ENCODE measurements around the gene SCT. TPM values are rescaled to one million over a fixed set of nuclear protein-coding genes. Genes with fewer than 3 reads are reported as not detected.

Gene SCT
- total RNA-seq, 2 donors from 2014 or later: not detected

DNA sequence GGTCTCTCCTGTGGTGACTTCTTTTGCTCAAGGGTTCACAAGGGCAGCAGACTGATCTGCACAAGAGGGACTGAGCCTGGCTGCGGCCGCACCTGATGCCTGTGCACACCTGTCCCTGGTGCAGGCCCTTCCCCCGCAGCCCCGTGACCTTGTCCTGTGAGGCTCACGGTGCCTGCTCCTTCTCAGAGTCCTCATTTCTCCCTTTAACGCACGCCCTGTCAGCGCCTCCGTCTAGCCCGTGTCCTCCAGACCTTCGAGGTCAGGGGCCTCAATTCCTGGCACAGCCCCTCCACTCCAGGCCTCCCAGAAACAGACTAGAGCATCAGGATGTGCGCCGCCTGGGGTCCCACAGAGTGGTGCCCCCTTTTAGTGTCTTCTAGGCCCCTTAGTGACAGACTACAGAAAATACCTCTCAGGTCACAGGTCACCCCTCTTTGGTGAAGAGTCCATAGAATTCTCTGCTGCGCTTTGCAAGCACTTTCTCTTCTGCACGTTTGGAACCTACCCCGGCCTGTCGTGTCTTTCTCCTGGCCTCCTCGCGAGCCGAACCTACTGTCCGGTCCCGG is 9.0 kb upstream of the SCT start:
- Mint-ChIP-seq H3K9me3 (no peaks in the 10 kb centered on the region), H3K27ac (peak overlapping the region in 1 of 2 donors; percentile 29), H3K36me3 (peaks cover 0 to 4% of the 10 kb centered on the region in 2 donors)
- ATAC-seq (no peak), DNase-seq (ENCODE audit: low spot score in 2 of 2) (no peak)

DNA sequence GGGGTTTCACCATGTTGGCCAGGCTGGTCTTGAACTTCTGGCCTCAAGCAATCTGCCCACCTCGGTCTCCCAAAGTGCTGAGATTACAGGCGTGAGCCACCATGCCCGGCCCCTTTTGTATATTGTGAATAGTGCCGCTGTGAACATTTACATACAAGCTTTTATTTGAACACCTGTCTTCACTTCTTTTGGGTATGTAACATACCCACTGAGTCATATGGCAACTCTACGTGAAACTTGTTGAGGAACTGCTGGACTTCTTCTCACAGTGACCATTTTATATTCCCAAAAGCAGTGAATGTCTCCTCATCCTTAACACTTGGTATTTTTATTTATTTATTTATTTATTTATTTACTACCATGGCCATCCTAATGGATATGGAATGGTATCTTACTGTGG is 3.9 kb upstream of the SCT start:
- no peaks in the 10 kb centered on the region for H3K9me3 Mint-ChIP-seq

DNA sequence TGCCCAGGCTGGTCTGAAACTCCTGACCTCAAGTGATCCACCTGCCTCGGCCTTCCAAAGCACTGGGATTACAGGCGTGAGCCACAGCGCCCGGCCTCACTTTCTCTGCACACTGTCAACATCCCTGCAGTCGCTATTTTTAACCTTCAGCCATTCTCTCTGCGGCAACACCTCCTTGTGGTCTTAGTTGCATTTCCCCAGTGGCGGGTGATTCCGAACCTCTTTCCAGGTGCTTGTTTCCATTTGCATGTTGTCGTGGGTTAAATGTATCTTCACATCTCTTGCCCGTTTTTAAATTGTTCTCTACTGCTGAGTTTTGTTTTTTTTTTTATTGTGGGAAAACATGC is 2.2 kb upstream of the SCT start:
- DNase-seq (ENCODE audit: low spot score in 2 of 2): no peak
- peak; percentile 39 to 60 for ATAC-seq
- peaks cover 10 to 12% of the 10 kb centered on the region in 2 donors for H3K36me3 Mint-ChIP-seq
- peak overlapping the region in 1 of 2 donors; percentile 83 for H3K27ac Mint-ChIP-seq
- no peaks in the 10 kb centered on the region for H3K9me3 Mint-ChIP-seq

More for the DNA sequence above, 3.9 kb upstream of the SCT start:
- peaks cover 10 to 12% of the 10 kb centered on the region in 2 donors for H3K36me3 Mint-ChIP-seq
- no peak overlapping the region for H3K27ac Mint-ChIP-seq
- DNase-seq (ENCODE audit: low spot score in 2 of 2) (no peak), ATAC-seq (no peak)

DNA sequence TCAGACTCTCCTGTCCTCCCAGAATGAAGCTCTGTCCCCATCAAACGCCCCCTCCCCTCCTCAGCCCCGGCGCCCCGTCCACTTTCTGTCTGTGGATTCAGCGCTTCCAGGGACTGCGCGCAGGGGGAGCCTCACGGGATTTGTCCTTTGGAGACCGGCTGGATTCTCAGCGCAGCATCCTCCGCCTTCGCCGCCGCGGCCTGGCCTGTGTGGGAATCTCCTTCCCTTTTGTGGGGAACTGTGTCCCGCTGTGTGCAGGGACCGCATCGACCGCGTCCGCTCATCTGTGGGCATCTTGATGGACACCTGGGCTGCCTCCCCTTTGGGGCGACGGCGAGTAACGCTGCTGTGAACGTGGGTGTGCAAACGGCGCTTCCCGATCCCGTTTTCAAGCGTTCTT is 1.1 kb upstream of the SCT start:
- peaks cover 10 to 12% of the 10 kb centered on the region in 2 donors for H3K36me3 Mint-ChIP-seq
- H3K27ac Mint-ChIP-seq: peak overlapping the region in 1 of 2 donors; percentile 83
- H3K9me3 Mint-ChIP-seq: no peaks in the 10 kb centered on the region
- DNase-seq (ENCODE audit: low spot score in 2 of 2) (no peak), ATAC-seq (no peak)

DNA sequence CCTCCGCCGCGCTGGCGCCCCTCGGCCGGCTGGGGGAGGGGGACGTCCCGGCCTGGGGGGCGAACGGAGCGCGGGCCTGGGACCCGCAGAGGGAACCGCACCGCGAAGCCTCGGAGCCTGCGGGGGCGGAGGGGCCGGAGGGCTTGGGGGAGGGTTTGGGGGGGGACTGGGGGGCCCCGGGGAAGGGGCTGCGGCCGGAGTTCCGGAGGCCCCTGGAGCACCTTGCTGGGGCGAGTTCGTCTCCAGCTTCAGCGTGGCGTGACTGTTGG is 261 bp upstream of the SCT start:
- ATAC-seq (no peak), DNase-seq (ENCODE audit: low spot score in 2 of 2) (no peak)
- H3K27ac Mint-ChIP-seq: no peak overlapping the region
- no peaks in the 10 kb centered on the region for H3K9me3 Mint-ChIP-seq
- H3K36me3 Mint-ChIP-seq: peaks cover 10 to 12% of the 10 kb centered on the region in 2 donors

DNA sequence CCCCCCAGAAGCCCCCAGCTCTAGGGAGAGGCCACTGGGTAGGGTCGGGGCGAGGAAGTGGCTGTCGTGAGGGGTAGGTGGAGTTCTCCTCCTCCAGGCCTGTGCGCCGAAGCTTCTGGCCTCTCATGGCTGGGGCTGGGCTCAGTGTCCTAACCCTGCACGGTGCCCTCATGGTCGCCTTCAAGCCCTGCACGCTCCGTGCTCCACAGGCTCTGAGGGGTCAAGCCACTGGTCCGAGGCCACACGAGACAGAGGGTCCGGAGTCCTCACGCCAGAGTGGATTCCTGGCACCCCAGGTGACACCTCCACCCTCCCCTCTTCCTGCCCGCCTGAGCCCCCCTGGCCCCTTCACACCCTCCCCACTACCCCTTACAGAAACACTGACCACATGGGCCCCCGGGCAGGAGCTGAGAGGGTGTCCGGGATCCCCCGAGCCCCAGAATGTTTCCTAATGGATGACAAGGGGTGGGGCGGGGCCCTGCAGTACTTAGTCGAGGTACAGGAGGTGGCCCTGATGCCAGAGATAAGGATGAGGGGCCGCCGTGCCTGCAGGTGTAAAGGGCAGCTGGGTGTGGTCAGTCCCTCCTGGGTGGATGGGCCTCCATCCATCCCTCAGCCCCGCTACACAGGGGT is 1.2 kb downstream of the SCT start:
- ATAC-seq (peak in 1 of 2 donors; percentile 5), DNase-seq (ENCODE audit: low spot score in 2 of 2) (no peak)
- no peak overlapping the region for H3K27ac Mint-ChIP-seq
- peaks cover 10 to 12% of the 10 kb centered on the region in 2 donors for H3K36me3 Mint-ChIP-seq
- H3K9me3 Mint-ChIP-seq: no peaks in the 10 kb centered on the region

DNA sequence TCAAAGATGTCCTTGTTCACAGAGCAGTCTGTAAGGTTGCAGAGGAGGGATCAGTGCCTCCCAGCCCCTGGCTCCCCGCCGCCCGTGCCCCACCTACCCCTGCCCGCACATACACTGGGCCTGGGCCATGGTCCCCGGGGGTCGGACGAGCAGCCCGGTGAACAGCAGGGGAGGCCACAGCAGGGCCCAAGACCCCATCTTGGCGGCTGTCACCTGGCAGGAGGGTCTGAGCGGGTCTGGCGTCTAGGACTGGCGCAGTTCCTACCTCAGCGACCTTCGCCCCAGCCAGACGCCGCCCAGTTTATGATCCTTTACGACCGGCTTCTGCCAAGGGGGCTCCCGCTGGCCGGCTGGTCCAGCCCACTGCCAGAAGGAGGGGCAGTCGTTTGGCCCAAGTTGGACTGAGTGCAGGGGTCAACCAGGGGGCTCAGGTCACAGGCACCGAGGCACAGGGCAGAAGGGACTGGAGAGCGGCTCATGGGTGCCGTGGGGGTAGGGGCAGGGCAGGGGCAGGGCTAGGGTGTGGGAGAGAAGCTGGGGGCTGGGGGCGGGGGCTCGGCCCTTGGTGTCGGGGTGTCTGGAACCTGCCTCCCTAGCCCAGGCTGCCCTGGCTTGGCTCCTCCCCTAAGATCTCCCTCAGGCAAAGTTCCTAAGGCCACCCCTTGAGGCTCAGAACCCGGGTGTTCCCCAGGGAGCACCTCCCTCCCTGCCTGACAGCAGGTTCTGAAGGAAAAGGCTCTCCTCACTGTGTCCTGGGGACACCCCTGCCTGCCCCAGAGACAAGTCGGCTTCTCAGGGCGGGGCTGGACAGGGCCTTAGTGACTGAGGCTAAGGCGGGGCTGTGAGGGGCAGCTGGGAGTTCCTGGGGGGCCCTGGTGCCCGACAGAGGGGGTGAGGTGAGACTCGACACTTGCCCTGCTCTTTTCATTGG is 2.0 kb downstream of the SCT start, which contains the start of gene CDHR5:
Gene CDHR5 (minus strand): TSS at position 251 of the 931 bp plus-strand sequence. CDS start 53 bp downstream, at position 198.
- peak in 1 of 2 donors; percentile 7 for ATAC-seq
- Mint-ChIP-seq H3K36me3 (peaks cover 10 to 12% of the 10 kb centered on the region in 2 donors), H3K27ac (no peak within 1 kb of the TSS), H3K9me3 (no peaks in the 10 kb centered on the region)
- DNase-seq (ENCODE audit: low spot score in 2 of 2): no peak

DNA sequence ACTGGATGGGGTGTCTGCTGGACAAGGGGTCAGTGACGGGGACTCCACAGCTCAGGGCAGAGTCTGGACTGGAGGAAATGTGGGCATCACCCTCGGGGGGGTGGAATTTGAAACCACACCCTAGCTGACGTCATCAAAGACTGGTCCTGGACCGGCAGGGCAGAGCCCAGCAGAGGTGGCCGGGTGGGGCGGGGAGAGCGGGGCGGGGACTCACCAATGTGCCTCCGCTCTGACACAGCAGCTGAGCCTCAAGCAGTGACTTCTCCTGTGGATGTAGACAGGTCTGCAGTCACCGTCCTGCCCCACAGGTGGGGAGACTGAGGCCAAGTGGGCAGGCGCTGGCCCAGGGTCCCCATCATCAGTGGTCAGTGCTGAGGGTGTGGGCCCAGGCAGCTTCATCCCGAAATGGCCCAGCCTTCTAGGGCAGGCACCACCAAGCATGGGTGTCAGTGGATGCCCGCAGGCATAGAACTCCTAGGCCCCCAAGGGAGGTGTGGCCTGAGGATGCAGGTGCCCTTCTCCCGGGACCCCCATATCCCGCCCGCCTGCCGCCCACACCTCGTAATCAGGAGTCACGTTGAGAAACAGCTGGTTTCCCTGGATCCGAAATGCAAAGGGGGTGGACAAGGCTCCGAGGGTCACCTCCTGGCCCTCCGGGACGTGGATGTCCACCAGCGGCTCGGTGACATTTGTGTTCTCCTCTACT is 2.8 kb downstream of the SCT start:
- peaks cover 10 to 12% of the 10 kb centered on the region in 2 donors for H3K36me3 Mint-ChIP-seq
- DNase-seq (ENCODE audit: low spot score in 2 of 2) (no peak), ATAC-seq (no peak)
- H3K9me3 Mint-ChIP-seq: no peaks in the 10 kb centered on the region
- no peak overlapping the region for H3K27ac Mint-ChIP-seq

DNA sequence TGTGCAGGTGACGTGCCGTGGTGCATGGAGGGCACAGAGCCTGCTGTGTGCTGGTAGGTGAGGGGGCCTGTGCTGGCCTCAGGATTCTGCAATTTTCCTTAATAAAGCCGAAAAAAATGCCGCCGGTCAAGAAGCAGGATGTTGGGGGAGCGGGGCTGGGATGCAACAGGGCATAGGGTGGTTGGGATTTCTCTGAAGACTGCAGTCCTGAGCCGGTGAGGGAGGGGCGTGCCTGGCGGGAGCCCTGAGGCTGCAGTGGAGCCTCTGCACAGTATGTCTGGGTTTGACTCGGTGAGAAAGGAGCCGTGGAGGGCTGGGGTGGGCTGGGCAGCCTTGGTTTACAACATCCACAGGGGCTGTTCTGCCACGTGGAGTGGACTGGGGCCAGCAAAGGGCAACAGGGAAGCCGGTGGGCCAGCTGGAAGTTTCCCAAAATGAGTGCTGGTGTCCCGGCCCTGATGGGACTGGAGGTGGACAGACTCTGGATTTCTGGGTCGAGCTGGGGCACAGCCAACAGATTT is 3.6 kb downstream of the SCT start:
- DNase-seq (ENCODE audit: low spot score in 2 of 2) (no peak), ATAC-seq (no peak)
- peak overlapping the region in 1 of 2 donors; percentile 82 for H3K27ac Mint-ChIP-seq
- H3K9me3 Mint-ChIP-seq: no peaks in the 10 kb centered on the region
- H3K36me3 Mint-ChIP-seq: peaks cover 8 to 10% of the 10 kb centered on the region in 2 donors

DNA sequence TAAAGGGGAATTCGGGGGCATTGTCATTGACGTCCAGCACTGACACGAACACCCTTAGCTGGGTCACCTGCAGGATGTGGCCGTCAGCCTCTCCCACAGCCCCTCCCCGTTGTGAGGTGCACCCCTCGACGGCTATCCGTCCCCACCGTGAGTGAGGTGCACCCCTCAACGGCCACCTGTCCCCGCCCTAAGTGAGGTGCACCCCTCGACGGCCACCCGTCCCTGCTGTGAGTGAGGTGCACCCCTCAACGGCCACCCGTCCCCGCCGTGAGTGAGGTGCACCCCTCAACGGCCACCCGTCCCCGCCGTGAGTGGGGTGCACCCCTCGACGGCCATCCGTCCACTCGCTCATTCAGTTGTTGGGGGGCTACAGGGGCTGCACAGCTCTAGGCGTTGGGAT is 5.1 kb downstream of the SCT start:
- no peak for ATAC-seq
- H3K36me3 Mint-ChIP-seq: no peaks in the 10 kb centered on the region
- no peaks in the 10 kb centered on the region for H3K9me3 Mint-ChIP-seq
- no peak overlapping the region for H3K27ac Mint-ChIP-seq
- DNase-seq (ENCODE audit: low spot score in 2 of 2): no peak

DNA sequence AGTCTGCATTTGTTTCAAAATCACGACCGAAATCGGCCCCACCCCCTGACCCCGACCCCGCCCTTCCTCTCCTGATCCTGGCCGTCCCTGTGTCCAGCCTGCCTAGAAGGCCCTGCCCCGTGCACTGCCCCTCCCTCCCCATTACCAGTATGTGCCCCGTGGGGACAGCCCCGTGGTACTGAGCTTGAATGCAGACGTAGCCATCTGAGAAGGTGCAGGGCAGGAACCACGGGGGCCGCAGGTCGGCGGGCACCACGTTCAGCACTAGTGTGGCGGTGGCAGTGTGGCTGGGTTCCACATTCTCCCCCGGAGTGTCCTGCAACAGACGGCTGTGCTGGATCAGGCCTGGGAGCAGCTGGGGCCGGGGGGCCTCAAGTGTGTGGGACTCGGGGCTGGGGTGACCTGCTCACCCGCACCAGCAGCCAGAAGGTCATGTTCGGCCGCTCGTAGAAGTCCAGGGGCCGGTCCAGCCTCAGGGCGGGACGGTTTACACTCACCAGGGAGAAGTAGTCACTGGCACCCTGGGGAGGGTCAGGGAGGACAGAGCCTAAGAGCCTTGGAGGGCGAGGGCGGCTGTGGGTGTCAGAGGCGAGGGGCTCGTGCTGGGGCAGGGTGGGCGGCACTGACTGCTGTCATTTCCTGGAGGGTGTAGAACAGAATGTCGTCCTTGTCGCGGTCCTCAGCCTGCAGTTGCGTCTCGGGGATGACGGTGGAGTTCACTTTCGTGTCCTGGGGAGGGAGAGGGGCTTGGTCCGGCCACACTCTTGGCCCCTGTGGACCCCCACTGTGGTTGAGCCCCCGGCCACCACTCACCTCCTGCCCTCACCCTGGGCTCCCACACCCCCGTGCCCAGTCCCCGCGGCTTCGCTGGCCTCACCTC is 5.8 kb downstream of the SCT start:
- no peaks in the 10 kb centered on the region for H3K36me3 Mint-ChIP-seq
- no peak overlapping the region for H3K27ac Mint-ChIP-seq
- no peak for ATAC-seq

DNA sequence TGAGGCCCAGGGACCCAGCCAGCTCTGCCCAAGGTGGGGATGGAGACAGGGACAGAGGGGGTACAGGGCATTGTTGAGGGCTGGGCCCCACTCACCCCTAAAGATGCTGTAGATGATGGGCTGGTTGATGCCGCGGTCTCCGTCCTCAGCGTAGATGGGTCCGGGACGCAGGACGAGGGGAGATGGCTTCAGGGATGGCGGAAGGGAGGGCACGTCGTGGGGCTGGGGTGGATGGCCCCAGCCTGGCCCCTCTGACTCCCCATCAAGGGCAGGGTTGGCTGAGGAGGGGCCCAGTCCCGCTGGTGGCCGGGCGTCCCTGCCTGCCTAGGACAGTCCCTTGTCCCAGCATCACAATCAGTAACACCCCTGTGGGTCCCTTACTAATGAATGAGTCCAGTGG is 6.8 kb downstream of the SCT start:
- ATAC-seq (no peak), DNase-seq (ENCODE audit: low spot score in 2 of 2) (no peak)
- no peaks in the 10 kb centered on the region for H3K9me3 Mint-ChIP-seq
- H3K36me3 Mint-ChIP-seq: no peaks in the 10 kb centered on the region
- no peak overlapping the region for H3K27ac Mint-ChIP-seq

More for the DNA sequence above, 5.8 kb downstream of the SCT start:
- H3K9me3 Mint-ChIP-seq: no peaks in the 10 kb centered on the region
- no peak for DNase-seq (ENCODE audit: low spot score in 2 of 2)

DNA sequence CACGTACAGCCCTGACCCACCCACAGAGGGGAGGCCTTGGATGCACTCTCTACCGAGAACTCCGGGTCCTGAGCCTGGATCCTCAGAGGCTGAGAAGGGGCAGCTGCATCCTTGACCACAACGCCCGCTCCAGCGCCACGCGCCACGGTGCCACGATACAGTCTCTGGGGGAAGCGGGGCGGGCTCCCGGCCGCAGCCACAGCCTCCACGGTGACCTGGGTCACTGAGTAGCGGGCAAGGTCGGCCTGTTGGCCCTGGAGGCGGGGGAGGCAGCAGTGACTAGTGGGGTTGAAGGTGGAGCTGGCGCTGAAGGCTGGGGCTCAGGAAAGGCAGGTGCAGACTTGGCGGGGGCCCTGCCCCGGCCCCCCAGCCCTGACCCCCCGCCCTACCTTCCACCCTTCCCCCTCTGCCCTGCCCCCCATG is 7.3 kb downstream of the SCT start:
- Mint-ChIP-seq H3K9me3 (no peaks in the 10 kb centered on the region), H3K27ac (no peak overlapping the region), H3K36me3 (peaks cover 0 to 1% of the 10 kb centered on the region in 2 donors)
- DNase-seq (ENCODE audit: low spot score in 2 of 2): no peak
- no peak for ATAC-seq

DNA sequence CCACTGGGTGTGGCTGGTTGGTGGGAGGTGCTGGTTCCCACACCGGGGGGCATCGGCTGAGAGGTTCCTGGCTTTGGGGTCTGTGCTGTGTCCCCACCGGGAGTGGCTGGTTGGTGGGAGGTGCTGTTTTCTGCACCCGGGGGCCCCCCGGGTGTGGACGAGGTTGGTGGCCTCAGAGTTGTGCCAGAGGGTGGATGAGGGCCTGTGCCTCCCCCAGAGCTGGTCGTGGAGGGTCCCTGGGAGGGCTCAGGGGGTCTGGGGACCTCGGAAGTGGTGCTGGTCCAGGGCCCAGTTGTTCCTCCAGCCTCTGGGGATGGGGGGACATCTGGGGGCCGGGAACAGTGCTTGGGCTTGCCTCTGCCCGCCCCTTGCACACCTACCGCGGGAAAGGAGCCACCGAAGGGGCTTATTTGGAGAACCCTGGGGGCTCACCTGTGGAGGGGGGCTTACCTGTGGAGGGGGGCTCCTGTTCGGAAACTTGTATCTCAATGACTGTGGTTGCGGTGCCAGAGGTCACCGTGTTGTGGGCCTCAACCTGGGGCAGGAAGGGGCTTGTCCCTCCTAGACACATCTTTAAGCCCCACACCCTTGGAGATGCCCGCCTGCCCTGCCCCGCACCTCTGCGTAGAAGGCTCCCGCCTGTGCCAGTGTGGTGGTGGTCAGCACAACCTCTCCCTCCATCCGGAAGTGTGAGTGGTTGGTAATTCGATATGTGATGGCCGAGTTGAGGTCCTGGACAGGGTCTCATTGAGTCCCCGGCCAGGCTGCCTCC is 7.9 kb downstream of the SCT start:
- no peak for ATAC-seq
- no peak for DNase-seq (ENCODE audit: low spot score in 2 of 2)
- Mint-ChIP-seq H3K27ac (no peak overlapping the region), H3K36me3 (peaks cover 0 to 7% of the 10 kb centered on the region in 2 donors), H3K9me3 (no peaks in the 10 kb centered on the region)
